Measurements from ENCODE around the gene NDUFC2. TPM values are rescaled to one million over a fixed set of nuclear protein-coding genes. Genes with fewer than 3 reads are reported as not detected.
"Not testable (repeated sequence)": the region's sequence is repeated elsewhere in the genome, so short reads cannot be mapped to it uniquely, and the experiment has no call there.

NDUFC2 gene
- total RNA-seq, 1 experiment from 2014 or later: 100 TPM

GRCh38 chr11:78038697-78039313 is 40.9 kb downstream of the NDUFC2 start:
- peak; percentile 12 to 43 for DNase-seq (ENCODE audit: low read depth in 1 of 2, low spot score in 2 of 2)
- Histone ChIP-seq H3K27me3 (replicated peaks) (no peaks in the 10 kb centered on the region), H3K9me3 (replicated peaks) (no peaks in the 10 kb centered on the region), H3K36me3 (no peaks in the 10 kb centered on the region), H3K27ac (no peak overlapping the region), H3K4me3 (no peak overlapping the region), H3K4me1 (replicated peaks) (peaks cover 26% of the 10 kb centered on the region)

GRCh38 chr11:78037825-78038620 is 41.6 kb downstream of the NDUFC2 start:
- Histone ChIP-seq H3K4me1 (replicated peaks) (peaks cover 20% of the 10 kb centered on the region), H3K4me3 (no peak overlapping the region), H3K27me3 (replicated peaks) (no peaks in the 10 kb centered on the region), H3K36me3 (no peaks in the 10 kb centered on the region), H3K9me3 (replicated peaks) (no peaks in the 10 kb centered on the region), H3K27ac (no peak overlapping the region)
- DNase-seq (ENCODE audit: low read depth in 1 of 2, low spot score in 2 of 2): no peak

GRCh38 chr11:78037056-78037455 is 42.6 kb downstream of the NDUFC2 start:
- Histone ChIP-seq H3K4me3 (no peak overlapping the region), H3K4me1 (replicated peaks) (peaks cover 20% of the 10 kb centered on the region), H3K9me3 (replicated peaks) (no peaks in the 10 kb centered on the region), H3K27ac (no peak overlapping the region), H3K36me3 (no peaks in the 10 kb centered on the region), H3K27me3 (replicated peaks) (no peaks in the 10 kb centered on the region)
- DNase-seq (ENCODE audit: low read depth in 1 of 2, low spot score in 2 of 2): no peak

GRCh38 chr11:78036313-78036712 is 43.3 kb downstream of the NDUFC2 start:
- no peaks in the 10 kb centered on the region for H3K9me3 ChIP-seq (replicated peaks)
- H3K36me3 ChIP-seq: no peaks in the 10 kb centered on the region
- H3K27ac ChIP-seq: no peak overlapping the region
- no peak overlapping the region for H3K4me3 ChIP-seq
- peaks cover 20% of the 10 kb centered on the region for H3K4me1 ChIP-seq (replicated peaks)
- H3K27me3 ChIP-seq (replicated peaks): no peaks in the 10 kb centered on the region
- no peak for DNase-seq (ENCODE audit: low read depth in 1 of 2, low spot score in 2 of 2)

- no peaks in the 10 kb centered on the region for H3K27me3 ChIP-seq (replicated peaks)
- H3K4me3 ChIP-seq: no peak overlapping the region
- H3K9me3 ChIP-seq (replicated peaks): no peaks in the 10 kb centered on the region
- no peak overlapping the region for H3K27ac ChIP-seq
- peaks cover 4% of the 10 kb centered on the region for H3K4me1 ChIP-seq (replicated peaks)
- DNase-seq (ENCODE audit: low read depth in 1 of 2, low spot score in 2 of 2): no peak
- no peaks in the 10 kb centered on the region for H3K36me3 ChIP-seq
These were observed 45.0 kb downstream of the NDUFC2 start for GRCh38 chr11:78034623-78035022.

GRCh38 chr11:78033040-78033439 is 46.6 kb downstream of the NDUFC2 start:
- H3K36me3 ChIP-seq: no peaks in the 10 kb centered on the region
- H3K27ac ChIP-seq: no peak overlapping the region
- DNase-seq (ENCODE audit: low read depth in 1 of 2, low spot score in 2 of 2): no peak
- no peaks in the 10 kb centered on the region for H3K4me1 ChIP-seq (replicated peaks)
- no peaks in the 10 kb centered on the region for H3K9me3 ChIP-seq (replicated peaks)
- H3K4me3 ChIP-seq: no peak overlapping the region
- no peaks in the 10 kb centered on the region for H3K27me3 ChIP-seq (replicated peaks)

- Histone ChIP-seq H3K36me3 (no peaks in the 10 kb centered on the region), H3K27me3 (replicated peaks) (no peaks in the 10 kb centered on the region), H3K4me3 (no peak overlapping the region), H3K4me1 (replicated peaks) (no peaks in the 10 kb centered on the region), H3K27ac (no peak overlapping the region), H3K9me3 (replicated peaks) (no peaks in the 10 kb centered on the region)
- no peak for DNase-seq (ENCODE audit: low read depth in 1 of 2, low spot score in 2 of 2)
These were observed 47.6 kb downstream of the NDUFC2 start for GRCh38 chr11:78032090-78032489.

- H3K27ac ChIP-seq: no peak overlapping the region
- H3K36me3 ChIP-seq: no peaks in the 10 kb centered on the region
- no peak for DNase-seq (ENCODE audit: low read depth in 1 of 2, low spot score in 2 of 2)
- H3K4me3 ChIP-seq: no peak overlapping the region
- no peaks in the 10 kb centered on the region for H3K9me3 ChIP-seq (replicated peaks)
- no peaks in the 10 kb centered on the region for H3K27me3 ChIP-seq (replicated peaks)
- no peaks in the 10 kb centered on the region for H3K4me1 ChIP-seq (replicated peaks)
These were observed 48.0 kb downstream of the NDUFC2 start for GRCh38 chr11:78031629-78032028.

- DNase-seq (ENCODE audit: low read depth in 1 of 2, low spot score in 2 of 2): no peak
- Histone ChIP-seq H3K36me3 (no peaks in the 10 kb centered on the region), H3K4me3 (no peak overlapping the region), H3K27me3 (replicated peaks) (no peaks in the 10 kb centered on the region), H3K9me3 (replicated peaks) (no peaks in the 10 kb centered on the region), H3K27ac (no peak overlapping the region), H3K4me1 (replicated peaks) (no peaks in the 10 kb centered on the region)
These were observed 49.0 kb downstream of the NDUFC2 start for GRCh38 chr11:78030429-78031325.

- not testable (repeated sequence) for H3K9me3 ChIP-seq (replicated peaks); DNase-seq (ENCODE audit: low read depth in 1 of 2, low spot score in 2 of 2); H3K4me3 ChIP-seq; H3K4me1 ChIP-seq (replicated peaks); H3K27ac ChIP-seq; H3K36me3 ChIP-seq; H3K27me3 ChIP-seq (replicated peaks)
These were observed 51.2 kb downstream of the NDUFC2 start for GRCh38 chr11:78028423-78028822.

GRCh38 chr11:78027759-78028158 is 51.9 kb downstream of the NDUFC2 start:
- Histone ChIP-seq H3K27me3 (replicated peaks) (no peaks in the 10 kb centered on the region), H3K36me3 (no peaks in the 10 kb centered on the region), H3K4me1 (replicated peaks) (peaks cover 5% of the 10 kb centered on the region; the same call in 1 of the 2 replicates), H3K4me3 (no peak overlapping the region), H3K9me3 (replicated peaks) (no peaks in the 10 kb centered on the region), H3K27ac (no peak overlapping the region)
- DNase-seq (ENCODE audit: low read depth in 1 of 2, low spot score in 2 of 2): no peak

- DNase-seq (ENCODE audit: low read depth in 1 of 2, low spot score in 2 of 2): no peak
- no peak overlapping the region for H3K27ac ChIP-seq
- H3K4me1 ChIP-seq (replicated peaks): peaks cover 16% of the 10 kb centered on the region
- H3K4me3 ChIP-seq: no peak overlapping the region
- no peaks in the 10 kb centered on the region for H3K27me3 ChIP-seq (replicated peaks)
- H3K9me3 ChIP-seq (replicated peaks): no peaks in the 10 kb centered on the region
- H3K36me3 ChIP-seq: no peaks in the 10 kb centered on the region
These were observed 54.3 kb downstream of the NDUFC2 start for GRCh38 chr11:78025378-78025777.

- Histone ChIP-seq H3K27ac (no peak overlapping the region), H3K27me3 (replicated peaks) (no peaks in the 10 kb centered on the region), H3K36me3 (no peaks in the 10 kb centered on the region), H3K9me3 (replicated peaks) (no peaks in the 10 kb centered on the region), H3K4me3 (peak overlapping the region; percentile 46), H3K4me1 (replicated peaks) (peaks cover 22% of the 10 kb centered on the region)
- no peak for DNase-seq (ENCODE audit: low read depth in 1 of 2, low spot score in 2 of 2)
These were observed 56.2 kb downstream of the NDUFC2 start for GRCh38 chr11:78023426-78023825.

All from SJSA1 (cell line).